H9 (cell line): ENCODE data around the gene PHACTR2. TPM values are rescaled to one million over a fixed set of nuclear protein-coding genes. Genes with fewer than 3 reads are reported as not detected.
A peak's percentile ranks its signal among the peaks of the same experiment; 100 is the strongest.

Source experiments
- DNase-seq: peaks from one replicate; pipeline ENCODE4 v3.0.0-alpha.2; 2017
- H2AFZ ChIP-seq: one replicate; pipeline ENCODE4 v1.6.1; 2013; ENCODE audit warnings: mild to moderate bottlenecking, low read length, control low read depth, moderate library complexity
- H2AK5ac ChIP-seq: 2 replicates; pipeline ENCODE4 v1.6.1; 2013; ENCODE audit warnings: low read length, control low read depth, mixed read lengths; ENCODE audit not compliant: insufficient read length
- H2BK120ac ChIP-seq: one replicate; pipeline ENCODE4 v1.6.1; 2013; ENCODE audit warnings: low read depth, mild to moderate bottlenecking, low read length, control low read depth, inconsistent platforms; ENCODE audit not compliant: poor library complexity, severe bottlenecking
- H2BK12ac ChIP-seq: 2 replicates; pipeline ENCODE4 v1.6.1; 2013; ENCODE audit warnings: low read length, control low read depth, mixed read lengths, low read depth; ENCODE audit not compliant: insufficient read length
- H2BK15ac ChIP-seq: 2 replicates; pipeline ENCODE4 v1.6.1; 2013; ENCODE audit warnings: low read depth, low read length, control low read depth
- H2BK20ac ChIP-seq: one replicate; pipeline ENCODE4 v1.6.1; 2013; ENCODE audit warnings: low read depth, mild to moderate bottlenecking, low read length, control low read depth, inconsistent platforms; ENCODE audit not compliant: poor library complexity, severe bottlenecking
- H2BK5ac ChIP-seq: 2 replicates; pipeline ENCODE4 v1.6.1; 2013; ENCODE audit warnings: low read length, control low read depth, mixed read lengths; ENCODE audit not compliant: insufficient read length
- H3K14ac ChIP-seq: 2 replicates; pipeline ENCODE4 v1.6.1; 2013; ENCODE audit warnings: low read length, control low read depth; ENCODE audit not compliant: insufficient read depth
- H3K18ac ChIP-seq: 2 replicates; pipeline ENCODE4 v1.6.1; 2013; ENCODE audit warnings: low read depth, mild to moderate bottlenecking, mixed read lengths, low read length, control low read depth; ENCODE audit not compliant: insufficient read length
- H3K23ac ChIP-seq: 2 replicates; pipeline ENCODE4 v1.6.1; 2013; ENCODE audit warnings: low read length, control low read depth, mixed read lengths, low read depth; ENCODE audit not compliant: insufficient read length
- H3K23me2 ChIP-seq: 2 replicates; pipeline ENCODE4 v1.6.1; 2013; ENCODE audit warnings: low read depth, mild to moderate bottlenecking, mixed read lengths, low read length, control low read depth; ENCODE audit not compliant: insufficient read length, poor library complexity, severe bottlenecking
- H3K27ac ChIP-seq: 2 replicates; pipeline ENCODE4 v1.5.1; 2013; ENCODE audit warnings: low read length, control low read depth, mixed read lengths, low read depth; ENCODE audit not compliant: insufficient read length
- H3K27me3 ChIP-seq: 2 replicates; pipeline ENCODE4 v1.6.1; 2013; ENCODE audit warnings: low read length, control low read depth, inconsistent platforms; ENCODE audit not compliant: insufficient read depth
- H3K4ac ChIP-seq: 2 replicates; pipeline ENCODE4 v1.6.1; 2013; ENCODE audit warnings: low read depth, mild to moderate bottlenecking, control low read depth, inconsistent platforms, low read length, moderate library complexity
- H3K4me1 ChIP-seq: 2 replicates; pipeline ENCODE4 v1.6.1; 2013; ENCODE audit warnings: low read length, control low read depth, inconsistent platforms; ENCODE audit not compliant: insufficient read depth
- H3K4me2 ChIP-seq: 2 replicates; pipeline ENCODE4 v1.6.1; 2013; ENCODE audit warnings: low read length, control low read depth, mixed read lengths; ENCODE audit not compliant: insufficient read length, insufficient read depth
- H3K56ac ChIP-seq: 2 replicates; pipeline ENCODE4 v1.6.1; 2013; ENCODE audit warnings: low read depth, mild to moderate bottlenecking, mixed read lengths, low read length, control low read depth; ENCODE audit not compliant: insufficient read length
- H3K79me1 ChIP-seq: 2 replicates; pipeline ENCODE4 v1.6.1; 2013; ENCODE audit warnings: low read depth, mild to moderate bottlenecking, moderate library complexity, low read length, control low read depth, inconsistent platforms; ENCODE audit not compliant: insufficient read depth, poor library complexity, severe bottlenecking
- H3K79me2 ChIP-seq: 2 replicates; pipeline ENCODE4 v1.6.1; 2013; ENCODE audit warnings: low read length, control low read depth, inconsistent platforms; ENCODE audit not compliant: insufficient read depth
- H3K9ac ChIP-seq: 2 replicates; pipeline ENCODE4 v1.6.1; 2013; ENCODE audit warnings: low read length, control low read depth, mixed read lengths; ENCODE audit not compliant: insufficient read length; ENCODE audit errors: extremely low read depth
- H3K9me3 ChIP-seq: one replicate; pipeline ENCODE4 v1.6.1; 2013; ENCODE audit warnings: low read depth, low read length, inconsistent platforms; ENCODE audit not compliant: control insufficient read depth
- H3T11ph ChIP-seq: one replicate; pipeline ENCODE4 v1.6.1; 2013; ENCODE audit warnings: mild to moderate bottlenecking, low read length, control low read depth, inconsistent platforms
- H4K20me1 ChIP-seq: one replicate; pipeline ENCODE4 v1.6.1; 2013; ENCODE audit not compliant: control insufficient read depth, insufficient read length, insufficient read depth
- H4K5ac ChIP-seq: 2 replicates; pipeline ENCODE4 v1.6.1; 2013; ENCODE audit warnings: low read depth, mild to moderate bottlenecking, mixed read lengths, low read length, control low read depth; ENCODE audit not compliant: insufficient read length
- H4K8ac ChIP-seq: replicated peaks from 2 replicates; pipeline ENCODE4 v1.6.1; 2013; ENCODE audit warnings: low read length, control low read depth, mixed read lengths, low read depth; ENCODE audit not compliant: insufficient read length
- H4K91ac ChIP-seq: 2 replicates; pipeline ENCODE4 v1.6.1; 2013; ENCODE audit warnings: low read depth, mild to moderate bottlenecking, moderate library complexity, mixed read lengths, low read length, control low read depth; ENCODE audit not compliant: insufficient read length
- H3K27ac Mint-ChIP-seq, 3 experiments: 2 replicates in 2 of 3; 3 replicates in 1 of 3; pipeline ENCODE4 v1.8.0; 2020 to 2021; ENCODE audit warnings: mixed read lengths in 3 of 3, mild to moderate bottlenecking in 1 of 3, moderate library complexity in 1 of 3
- H3K27me3 Mint-ChIP-seq: 2 replicates; pipeline ENCODE4 v1.8.0; 2021; ENCODE audit warnings: low read depth, mild to moderate bottlenecking, moderate library complexity, mixed read lengths
- H3K36me3 Mint-ChIP-seq, 3 experiments: 2 replicates in 2 of 3; 3 replicates in 1 of 3; pipeline ENCODE4 v1.8.0; 2020 to 2021; ENCODE audit warnings: low read depth in 3 of 3, mixed read lengths in 3 of 3; ENCODE audit not compliant: insufficient read depth in 1 of 3
- H3K4me1 Mint-ChIP-seq, 2 experiments: 2 replicates each; pipeline ENCODE4 v1.8.0; 2020; ENCODE audit warnings: mixed read lengths in 2 of 2
- H3K4me3 Mint-ChIP-seq, 2 experiments: 2 replicates in 1 of 2; 3 replicates in 1 of 2; pipeline ENCODE4 v1.8.0; 2020 to 2021; ENCODE audit warnings: mild to moderate bottlenecking in 2 of 2, mixed read lengths in 2 of 2, moderate library complexity in 1 of 2
- H3K9me3 Mint-ChIP-seq, 2 experiments: 2 replicates in 1 of 2; 3 replicates in 1 of 2; pipeline ENCODE4 v1.8.0; 2020; ENCODE audit warnings: mild to moderate bottlenecking in 2 of 2, mixed read lengths in 2 of 2, moderate library complexity in 1 of 2
- CTCF ChIP-seq: fragments of 200-600 bp; sonication (generic); conservative IDR thresholded peaks from 3 replicates; pipeline ENCODE4 v1.8.0; 2021; ENCODE audit warnings: antibody characterized with exemption, mild to moderate bottlenecking
- WGBS: extraction: QIAGEN DNeasy Blood & Tissue Kit; methylation state at CpG from one replicate; pipeline ENCODE4 v1.1.7; 2013; ENCODE audit warnings: missing lambda C conversion rate, low lambda C conversion rate, mixed read lengths; ENCODE audit not compliant: insufficient read length; ENCODE audit errors: extremely low coverage; 5-methylcytosine and 5-hydroxymethylcytosine counted together
- total RNA-seq: library from RNA; stranded (reverse); gene quantifications from 2 replicates; pipeline ENCODE4 v1.2.1, GENCODE V29; 2021

PHACTR2 gene
- total RNA-seq, 1 experiment from 2014 or later = 131 TPM

- Histone ChIP-seq H3K56ac (no peak overlapping the region), H3K79me2 (peaks cover 11% of the 10 kb centered on the region; the same call in 1 of the 2 replicates), H2BK20ac (no peak overlapping the region), H3K4ac (no peak overlapping the region), H3K14ac (no peak overlapping the region), H2AFZ (no peak overlapping the region), H2BK15ac (no peak overlapping the region), H3K79me1 (peaks cover 6% of the 10 kb centered on the region), H3K27ac (no peak overlapping the region), H2BK5ac (no peak overlapping the region), H3T11ph (no peak overlapping the region), H2BK120ac (no peak overlapping the region), H2BK12ac (peak overlapping the region; percentile 74), H4K20me1 (no peaks in the 10 kb centered on the region), H3K27me3 (no peaks in the 10 kb centered on the region), H3K23me2 (no peaks in the 10 kb centered on the region), H4K5ac (no peak overlapping the region), H3K18ac (peak overlapping the region; percentile 58), H3K9me3 (no peaks in the 10 kb centered on the region), H4K8ac (no peak overlapping the region), H4K91ac (no peak overlapping the region), H3K4me2 (no peak overlapping the region), H2AK5ac (no peak overlapping the region), H3K4me1 (peaks cover 16% of the 10 kb centered on the region; the same call in 1 of the 2 replicates), H3K9ac (no peak overlapping the region), H3K23ac (no peak overlapping the region)
- no peak for DNase-seq
- H3K4me3 Mint-ChIP-seq = no peak overlapping the region
- no CpG with 5 or more reads among the region's 3 CpGs for WGBS
- H3K27me3 Mint-ChIP-seq = no peaks in the 10 kb centered on the region
- no peak for TF ChIP-seq CTCF
- peaks cover 6 to 17% (median 15%) of the 10 kb centered on the region in 3 experiments; a peak in 6 of 7 replicates for H3K36me3 Mint-ChIP-seq
- H3K9me3 Mint-ChIP-seq = peaks cover 0 to 4% of the 10 kb centered on the region in 2 experiments; a peak in 2 of 5 replicates
- peak overlapping the region in 2 of 3 experiments; percentile 25 to 28; a peak in 2 of 7 replicates for H3K27ac Mint-ChIP-seq
- peaks cover 31 to 51% of the 10 kb centered on the region in 2 experiments for H3K4me1 Mint-ChIP-seq
These were observed 20.6 kb downstream of the PHACTR2 start for GRCh38 chr6:143698329-143698728.
